ENCODE measurements around the gene MMP17.

MMP17 gene

GRCh38 chr12:131803961-131804521, 24.2 kb upstream of the MMP17 start:
- no peak for TF ChIP-seq KLF7 (tag by site-specific recombination; IDR thresholded peaks at IDR 0.05; ENCODE audit: borderline replicate concordance)
- TF ChIP-seq INSM2 (tag by site-specific recombination; IDR thresholded peaks at IDR 0.05) = no peak
- no peak for TF ChIP-seq ZNF529 (tag by site-specific recombination; IDR thresholded peaks at IDR 0.05; ENCODE audit: insufficient replicate concordance)
- TF ChIP-seq ZNF707 (tag by site-specific recombination; IDR thresholded peaks at IDR 0.05) = no peak
- no peak for TF ChIP-seq BCL11A (tag by site-specific recombination; IDR thresholded peaks at IDR 0.05; ENCODE audit: low read depth)
- no peak for TF ChIP-seq ZBTB7A (tag by site-specific recombination; IDR thresholded peaks at IDR 0.05; ENCODE audit: low read depth)
- TF ChIP-seq KLF10 (tag by site-specific recombination; IDR thresholded peaks at IDR 0.05) = no peak
- Histone ChIP-seq H3K27ac (ENCODE audit: extremely low read depth, low read depth, low read length) (no peak overlapping the region), H3K36me3 (ENCODE audit: control insufficient read depth in 2 of 2, insufficient read depth in 1 of 2, low read length in 2 of 2) (peaks cover 0 to 28% of the 10 kb centered on the region in 2 experiments; a peak in 2 of 3 replicates), H3K4me3 (ENCODE audit: low read depth, low read length) (no peak overlapping the region), H3K9me3 (ENCODE audit: control insufficient read depth, insufficient read depth, low read depth, low read length) (no peaks in the 10 kb centered on the region), H3K4me1 (ENCODE audit: control insufficient read depth, insufficient read depth, low read length) (no peaks in the 10 kb centered on the region)
- ChIA-PET CTCF (no interaction called here), POLR2A (no interaction called here)

- POLR2A ChIA-PET = no interaction called here
- no peaks in the 10 kb centered on the region for H3K9me3 ChIP-seq (ENCODE audit: control insufficient read depth, insufficient read depth, low read depth, low read length)
- no peaks in the 10 kb centered on the region for H3K4me1 ChIP-seq (ENCODE audit: control insufficient read depth, insufficient read depth, low read length)
- TF ChIP-seq ZNF621 (tag by site-specific recombination; IDR thresholded peaks at IDR 0.05) (no peak), ZNF426 (tag by site-specific recombination; IDR thresholded peaks at IDR 0.05) (no peak), ZFP69B (tag by site-specific recombination; IDR thresholded peaks at IDR 0.05) (no peak), ZNF623 (tag by site-specific recombination; IDR thresholded peaks at IDR 0.05) (no peak), ZNF155 (tag by site-specific recombination; IDR thresholded peaks at IDR 0.05) (no peak), MZF1 (tag by site-specific recombination; IDR thresholded peaks at IDR 0.05; ENCODE audit: borderline replicate concordance) (no peak), ZNF664 (tag by site-specific recombination; IDR thresholded peaks at IDR 0.05) (no peak), TSHZ1 (tag by site-specific recombination; IDR thresholded peaks at IDR 0.05; ENCODE audit: borderline replicate concordance) (no peak), ZNF248 (tag by site-specific recombination; IDR thresholded peaks at IDR 0.05) (no peak)
- CTCF ChIA-PET = no interaction called here
- no peak overlapping the region for H3K27ac ChIP-seq (ENCODE audit: extremely low read depth, low read depth, low read length)
- peaks cover 0 to 14% of the 10 kb centered on the region in 2 experiments; a peak in 2 of 3 replicates for H3K36me3 ChIP-seq (ENCODE audit: control insufficient read depth in 2 of 2, insufficient read depth in 1 of 2, low read length in 2 of 2)
- no peak overlapping the region for H3K4me3 ChIP-seq (ENCODE audit: low read depth, low read length)
Measured at GRCh38 chr12:131805421-131805820, 22.8 kb upstream of the MMP17 start.

GRCh38 chr12:131806674-131807073, 21.5 kb upstream of the MMP17 start:
- Histone ChIP-seq H3K4me1 (ENCODE audit: control insufficient read depth, insufficient read depth, low read length) (no peaks in the 10 kb centered on the region), H3K36me3 (ENCODE audit: control insufficient read depth in 2 of 2, insufficient read depth in 1 of 2, low read length in 2 of 2) (peaks cover 0 to 5% of the 10 kb centered on the region in 2 experiments; a peak in 2 of 3 replicates), H3K9me3 (ENCODE audit: control insufficient read depth, insufficient read depth, low read depth, low read length) (no peaks in the 10 kb centered on the region), H3K27ac (ENCODE audit: extremely low read depth, low read depth, low read length) (no peak overlapping the region), H3K4me3 (ENCODE audit: low read depth, low read length) (no peak overlapping the region)
- POLR2A ChIA-PET = no interaction called here
- CTCF ChIA-PET = no interaction called here
- TF ChIP-seq ZNF610 (tag by site-specific recombination; IDR thresholded peaks at IDR 0.05; ENCODE audit: borderline replicate concordance) = no peak
- no peak for TF ChIP-seq ZNF623 (tag by site-specific recombination; IDR thresholded peaks at IDR 0.05)
- TF ChIP-seq ZNF600 (tag by site-specific recombination; IDR thresholded peaks at IDR 0.05) = no peak
- TF ChIP-seq ZXDB (tag by site-specific recombination; IDR thresholded peaks at IDR 0.05) = no peak
- no peak for TF ChIP-seq INSM2 (tag by site-specific recombination; IDR thresholded peaks at IDR 0.05)
- no peak for TF ChIP-seq ZNF202 (tag by site-specific recombination; IDR thresholded peaks at IDR 0.05; ENCODE audit: borderline replicate concordance)
- TF ChIP-seq ZBTB48 (tag by site-specific recombination; IDR thresholded peaks at IDR 0.05) = no peak
- TF ChIP-seq ZNF133 (tag by site-specific recombination; IDR thresholded peaks at IDR 0.05) = no peak
- TF ChIP-seq YY1 (tag by site-specific recombination; IDR thresholded peaks at IDR 0.05) = no peak
- no peak for TF ChIP-seq SALL2 (tag by site-specific recombination; IDR thresholded peaks at IDR 0.05; ENCODE audit: borderline replicate concordance)
- TF ChIP-seq ZNF791 (tag by site-specific recombination; IDR thresholded peaks at IDR 0.05) = no peak
